ENCODE data around the gene CSF1R.

DNA sequence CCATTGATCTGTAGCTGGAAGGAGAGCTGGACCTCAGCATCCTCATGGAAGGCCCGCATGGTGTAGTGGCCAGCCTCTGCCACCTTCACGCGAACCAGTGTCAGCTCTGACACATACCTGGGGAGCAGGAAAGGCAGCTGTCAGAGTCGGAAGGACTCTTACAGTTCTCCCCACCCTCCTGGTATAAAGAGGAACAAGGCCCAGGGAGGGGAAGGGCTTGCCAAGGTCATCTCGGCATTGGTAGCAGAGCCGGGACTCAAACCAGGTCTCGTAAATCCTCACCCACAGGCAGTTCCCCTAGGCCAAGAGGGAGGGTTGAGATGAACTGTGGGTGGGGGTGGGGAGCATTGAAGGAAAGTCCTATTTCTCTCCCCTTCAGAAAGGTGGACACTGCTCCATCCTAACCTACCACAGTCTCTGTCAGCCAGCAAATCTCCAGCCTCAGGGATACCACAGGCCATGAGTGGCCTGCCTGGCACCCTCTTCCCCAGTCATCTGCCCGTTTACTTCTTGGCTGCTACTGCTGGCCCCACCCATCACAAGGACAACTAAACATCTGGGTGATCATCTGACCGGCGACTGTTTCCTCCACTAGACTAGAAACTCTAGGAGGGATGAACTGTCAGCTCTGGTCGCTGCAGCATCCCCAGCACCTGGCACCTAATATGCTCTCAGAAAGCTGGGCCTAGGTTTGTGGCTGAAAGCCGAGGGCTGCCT, 45.8 kb upstream of the CSF1R start:
- TF ChIP-seq YY1 (IDR thresholded peaks at IDR 0.05; ENCODE audit: low read depth) (no peak), EGR1 (IDR thresholded peaks at IDR 0.05) (no peak), CEBPB (IDR thresholded peaks at IDR 0.05) (no peak), RAD21 (IDR thresholded peaks at IDR 0.05; ENCODE audit: low read depth) (no peak), TCF12 (IDR thresholded peaks at IDR 0.05; ENCODE audit: low read depth) (no peak), TEAD4 (IDR thresholded peaks at IDR 0.05) (no peak), CREB1 (IDR thresholded peaks at IDR 0.05; ENCODE audit: low read depth) (no peak), EP300 (IDR thresholded peaks at IDR 0.05; ENCODE audit: borderline replicate concordance) (no peak), ZBTB7A (IDR thresholded peaks at IDR 0.05; ENCODE audit: low read depth) (no peak)
- TF ChIP-seq, protein P1, sequence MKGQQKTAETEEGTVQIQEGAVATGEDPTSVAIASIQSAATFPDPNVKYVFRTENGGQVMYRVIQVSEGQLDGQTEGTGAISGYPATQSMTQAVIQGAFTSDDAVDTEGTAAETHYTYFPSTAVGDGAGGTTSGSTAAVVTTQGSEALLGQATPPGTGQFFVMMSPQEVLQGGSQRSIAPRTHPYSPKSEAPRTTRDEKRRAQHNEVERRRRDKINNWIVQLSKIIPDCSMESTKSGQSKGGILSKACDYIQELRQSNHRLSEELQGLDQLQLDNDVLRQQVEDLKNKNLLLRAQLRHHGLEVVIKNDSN (IDR thresholded peaks at IDR 0.05): no peak
- TF ChIP-seq, protein P2, sequence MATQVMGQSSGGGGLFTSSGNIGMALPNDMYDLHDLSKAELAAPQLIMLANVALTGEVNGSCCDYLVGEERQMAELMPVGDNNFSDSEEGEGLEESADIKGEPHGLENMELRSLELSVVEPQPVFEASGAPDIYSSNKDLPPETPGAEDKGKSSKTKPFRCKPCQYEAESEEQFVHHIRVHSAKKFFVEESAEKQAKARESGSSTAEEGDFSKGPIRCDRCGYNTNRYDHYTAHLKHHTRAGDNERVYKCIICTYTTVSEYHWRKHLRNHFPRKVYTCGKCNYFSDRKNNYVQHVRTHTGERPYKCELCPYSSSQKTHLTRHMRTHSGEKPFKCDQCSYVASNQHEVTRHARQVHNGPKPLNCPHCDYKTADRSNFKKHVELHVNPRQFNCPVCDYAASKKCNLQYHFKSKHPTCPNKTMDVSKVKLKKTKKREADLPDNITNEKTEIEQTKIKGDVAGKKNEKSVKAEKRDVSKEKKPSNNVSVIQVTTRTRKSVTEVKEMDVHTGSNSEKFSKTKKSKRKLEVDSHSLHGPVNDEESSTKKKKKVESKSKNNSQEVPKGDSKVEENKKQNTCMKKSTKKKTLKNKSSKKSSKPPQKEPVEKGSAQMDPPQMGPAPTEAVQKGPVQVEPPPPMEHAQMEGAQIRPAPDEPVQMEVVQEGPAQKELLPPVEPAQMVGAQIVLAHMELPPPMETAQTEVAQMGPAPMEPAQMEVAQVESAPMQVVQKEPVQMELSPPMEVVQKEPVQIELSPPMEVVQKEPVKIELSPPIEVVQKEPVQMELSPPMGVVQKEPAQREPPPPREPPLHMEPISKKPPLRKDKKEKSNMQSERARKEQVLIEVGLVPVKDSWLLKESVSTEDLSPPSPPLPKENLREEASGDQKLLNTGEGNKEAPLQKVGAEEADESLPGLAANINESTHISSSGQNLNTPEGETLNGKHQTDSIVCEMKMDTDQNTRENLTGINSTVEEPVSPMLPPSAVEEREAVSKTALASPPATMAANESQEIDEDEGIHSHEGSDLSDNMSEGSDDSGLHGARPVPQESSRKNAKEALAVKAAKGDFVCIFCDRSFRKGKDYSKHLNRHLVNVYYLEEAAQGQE (IDR thresholded peaks at IDR 0.05; ENCODE audit: low read depth): no peak
- TF ChIP-seq, protein P3, sequence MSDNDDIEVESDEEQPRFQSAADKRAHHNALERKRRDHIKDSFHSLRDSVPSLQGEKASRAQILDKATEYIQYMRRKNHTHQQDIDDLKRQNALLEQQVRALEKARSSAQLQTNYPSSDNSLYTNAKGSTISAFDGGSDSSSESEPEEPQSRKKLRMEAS (IDR thresholded peaks at IDR 0.05): no peak
